ENCODE data around the gene RNF208.

GRCh38 chr9:137267933-137268355 lies 45.9 kb upstream of the RNF208 start:
- no peak for TF ChIP-seq MAX (IDR thresholded peaks at IDR 0.05; ENCODE audit: low read depth, low read length)
- no peak for TF ChIP-seq CTCF (IDR thresholded peaks at IDR 0.05 in 2 of 3, conservative IDR thresholded peaks at IDR 0.05 in 1 of 3; ENCODE audit: control insufficient read depth in 2 of 3, extremely low read depth in 1 of 3, insufficient read depth in 1 of 3, low read depth in 3 of 3, low read length in 3 of 3)
- no peak for TF ChIP-seq POLR2A (IDR thresholded peaks at IDR 0.05; ENCODE audit: low read depth, low read length)
- no peak for TF ChIP-seq NR2C2 (IDR thresholded peaks at IDR 0.05; ENCODE audit: borderline replicate concordance, control insufficient read depth, insufficient read length, low read depth)
- TF ChIP-seq TAF1 (IDR thresholded peaks at IDR 0.05; ENCODE audit: borderline replicate concordance, low read depth, low read length), result no peak
- TF ChIP-seq HDAC2 (IDR thresholded peaks at IDR 0.05), result no peak
- TF ChIP-seq SRF (IDR thresholded peaks at IDR 0.05; ENCODE audit: low read depth in 2 of 2, low read length in 2 of 2), result no peak
- no peak for TF ChIP-seq YY1 (IDR thresholded peaks at IDR 0.05; ENCODE audit: low read depth, low read length)
- no peak for TF ChIP-seq MXI1 (IDR thresholded peaks at IDR 0.05; ENCODE audit: low read depth, low read length)
- no peak for TF ChIP-seq ATF7 (IDR thresholded peaks at IDR 0.05; ENCODE audit: low read depth)
- no peak for TF ChIP-seq TARDBP (IDR thresholded peaks at IDR 0.05; ENCODE audit: borderline replicate concordance)
- no peak for TF ChIP-seq IRF3 (IDR thresholded peaks at IDR 0.05)
- TF ChIP-seq EZH2 (IDR thresholded peaks at IDR 0.05; ENCODE audit: borderline replicate concordance, control insufficient read depth, low read depth, low read length), result no peak
- TF ChIP-seq JUND (IDR thresholded peaks at IDR 0.05; ENCODE audit: low read depth, low read length), result no peak
